Kidney (tissue), 14 donors: ENCODE measurements around the gene CACNA2D1. TPM values are rescaled to one million over a fixed set of nuclear protein-coding genes. Genes with fewer than 3 reads are reported as not detected.

ENCODE experiments used
- DNase-seq, 5 donors: peaks; one replicate each; pipeline ENCODE4 v3.0.0-alpha.2; 2013 to 2020
- FAIRE-seq: peaks from 2 replicates; lab custom pipeline; 2012; peaks lifted over from hg19 to GRCh38; lab: Jason Lieb, UNC
- H3K27ac ChIP-seq, 2 donors: one replicate each; pipeline ENCODE4 v1.7.0; 2013; ENCODE audit warnings: low read depth in 2 of 2, low read length in 2 of 2, inconsistent platforms in 1 of 2
- H3K27me3 ChIP-seq: one replicate; pipeline ENCODE4 v1.7.1; 2013; ENCODE audit warnings: low read length, inconsistent platforms; ENCODE audit not compliant: control insufficient read depth, insufficient read depth
- H3K36me3 ChIP-seq, 3 donors: one replicate each; pipeline versions ENCODE4 v1.7.0 to v1.7.1; 2013; ENCODE audit warnings: low read length in 3 of 3, control low read depth in 1 of 3, inconsistent platforms in 1 of 3; ENCODE audit not compliant: insufficient read depth in 3 of 3, control insufficient read depth in 2 of 3
- H3K4me1 ChIP-seq, 3 donors: one replicate each; pipeline versions ENCODE4 v1.7.0 to v1.7.1; 2013; ENCODE audit warnings: low read length in 3 of 3, inconsistent platforms in 1 of 3, low read depth in 1 of 3; ENCODE audit not compliant: control insufficient read depth in 2 of 3, insufficient read depth in 2 of 3
- H3K4me3 ChIP-seq, 3 donors: one replicate each; pipeline versions ENCODE4 v1.7.0 to v1.8.1; 2013; ENCODE audit warnings: low read length in 3 of 3, control low read depth in 1 of 3, inconsistent platforms in 1 of 3
- H3K9ac ChIP-seq, 3 donors: one replicate each; pipeline versions ENCODE4 v1.7.0 to v1.7.1; 2013; ENCODE audit warnings: low read length in 3 of 3, control low read depth in 1 of 3, inconsistent platforms in 1 of 3
- H3K9me3 ChIP-seq, 3 donors: one replicate each; pipeline versions ENCODE4 v1.7.0 to v1.7.1; 2013; ENCODE audit warnings: low read length in 3 of 3, control low read depth in 1 of 3, inconsistent platforms in 1 of 3; ENCODE audit not compliant: control insufficient read depth in 2 of 3, insufficient read depth in 1 of 3
- CTCF ChIP-seq: IDR thresholded peaks from 3 replicates; pipeline ENCODE4 v1.5.1; 2012; ENCODE audit warnings: mild to moderate bottlenecking, moderate library complexity, borderline replicate concordance; ENCODE audit not compliant: insufficient read depth; ENCODE audit errors: extremely low read depth
- intact Hi-C: fragments of 100-400 bp; cut with DNase I; formaldehyde crosslinking; loops from one replicate; pipeline ENCODE4 v1.11.1; 2022
- polyA plus RNA-seq: library from polyadenylated mRNA; stranded (reverse); fragments of 350-450 nt; fragmentation: Illumina TruSeq; extraction: RNeasy Lipid Tissue Mini Kit (QIAGEN cat#74804); gene quantifications from one replicate; pipeline ENCODE4 v1.2.3, GENCODE V29; 2014; ENCODE audit warnings: low read depth, low replicate concordance; ENCODE audit not compliant: insufficient read depth
- total RNA-seq: library from RNA; stranded (reverse); fragmentation: NEBNext Ultra II Directional; extraction: Animal tissue kit (Norgen Biotek cat#: 25700); gene quantifications from one replicate; pipeline ENCODE4 v1.2.1, GENCODE V29; 2021
- donor health status: control.
- donor health status: control.
- donor health status: control.
- donor health status: control.
- donor health status: control.
- donor health status: DM: yes; HTN: yes; CAD: no.
- donor health status: Normal renal cell carcinoma (clear cell type).

CACNA2D1 gene
- total and polyA plus RNA-seq, 2 donors from 2014 or later: 3.5 to 18.3 TPM

GRCh38 chr7:82131215-82131614 lies 312.4 kb downstream of the CACNA2D1 start:
- no peaks in the 10 kb centered on the region for H3K27me3 ChIP-seq
- H3K36me3 ChIP-seq: no peaks in the 10 kb centered on the region
- H3K27ac ChIP-seq: no peak overlapping the region
- FAIRE-seq (no peak), DNase-seq (no peak)
- H3K4me1 ChIP-seq: no peaks in the 10 kb centered on the region
- no peak overlapping the region for H3K9ac ChIP-seq
- H3K4me3 ChIP-seq: no peak overlapping the region
- TF ChIP-seq CTCF: no peak
- H3K9me3 ChIP-seq: no peaks in the 10 kb centered on the region
- intact Hi-C loops: no loop called here

- Histone ChIP-seq H3K9me3 (no peaks in the 10 kb centered on the region), H3K9ac (no peak overlapping the region), H3K4me1 (no peaks in the 10 kb centered on the region), H3K27ac (no peak overlapping the region), H3K27me3 (no peaks in the 10 kb centered on the region), H3K4me3 (no peak overlapping the region), H3K36me3 (no peaks in the 10 kb centered on the region)
- DNase-seq (no peak), FAIRE-seq (no peak)
- intact Hi-C loops: no loop called here
- TF ChIP-seq CTCF: no peak
These were observed 314.5 kb downstream of the CACNA2D1 start for GRCh38 chr7:82129091-82129490.

- Histone ChIP-seq H3K27ac (no peak overlapping the region), H3K4me3 (no peak overlapping the region), H3K9me3 (no peaks in the 10 kb centered on the region), H3K36me3 (no peaks in the 10 kb centered on the region), H3K27me3 (no peaks in the 10 kb centered on the region), H3K9ac (no peak overlapping the region), H3K4me1 (no peaks in the 10 kb centered on the region)
- no peak for TF ChIP-seq CTCF
- DNase-seq: no peak
- intact Hi-C loops: no loop called here
- no peak for FAIRE-seq
These were observed 315.0 kb downstream of the CACNA2D1 start for GRCh38 chr7:82128546-82128945.

- no peak overlapping the region for H3K4me3 ChIP-seq
- FAIRE-seq (no peak), DNase-seq (no peak)
- no peaks in the 10 kb centered on the region for H3K36me3 ChIP-seq
- H3K27ac ChIP-seq: no peak overlapping the region
- intact Hi-C loops: no loop called here
- H3K9ac ChIP-seq: no peak overlapping the region
- no peak for TF ChIP-seq CTCF
- no peaks in the 10 kb centered on the region for H3K9me3 ChIP-seq
- no peaks in the 10 kb centered on the region for H3K27me3 ChIP-seq
- H3K4me1 ChIP-seq: no peaks in the 10 kb centered on the region
These were observed 317.0 kb downstream of the CACNA2D1 start for GRCh38 chr7:82126576-82126975.
